DOHH2 (cell line): ENCODE measurements around the gene RGS7.

ENCODE experiments used
- H3F3A ChIP-seq: fragments of 200-600 bp; sonication (generic), shearing (Covaris generic); 2 replicates; pipeline ENCODE4 v1.6.0; 2016; ENCODE audit warnings: antibody characterized with exemption, mild to moderate bottlenecking; ENCODE audit not compliant: control insufficient read depth, insufficient read depth
- H3K27ac ChIP-seq: fragments of 200-600 bp; sonication (generic); 2 replicates; pipeline ENCODE4 v1.5.1; 2014; ENCODE audit warnings: low read depth, mild to moderate bottlenecking, low read length, moderate library complexity
- H3K27me3 ChIP-seq: fragments of 200-600 bp; sonication (generic); 2 replicates; pipeline ENCODE4 v1.6.1; 2014; ENCODE audit warnings: mild to moderate bottlenecking, low read length, mixed read lengths; ENCODE audit not compliant: control insufficient read depth
- H3K36me3 ChIP-seq: fragments of 200-600 bp; sonication (generic); 2 replicates; pipeline ENCODE4 v1.6.1; 2014; ENCODE audit warnings: mild to moderate bottlenecking, low read length, moderate library complexity, mixed read lengths; ENCODE audit not compliant: control insufficient read depth
- H3K4me1 ChIP-seq: fragments of 200-600 bp; sonication (generic); 2 replicates; pipeline ENCODE4 v1.6.1; 2014; ENCODE audit warnings: mild to moderate bottlenecking, low read length, mixed read lengths; ENCODE audit not compliant: control insufficient read depth
- H3K4me2 ChIP-seq: fragments of 200-600 bp; sonication (generic); 2 replicates; pipeline ENCODE4 v1.6.0; 2014; ENCODE audit warnings: mild to moderate bottlenecking, low read length, moderate library complexity
- H3K4me3 ChIP-seq: fragments of 200-600 bp; sonication (generic); 2 replicates; pipeline ENCODE4 v1.5.1; 2014; ENCODE audit warnings: mild to moderate bottlenecking, low read length, mixed read lengths
- H3K79me2 ChIP-seq: fragments of 200-600 bp; sonication (generic); 2 replicates; pipeline ENCODE4 v1.6.1; 2014; ENCODE audit warnings: mild to moderate bottlenecking, low read length, mixed read lengths; ENCODE audit not compliant: control insufficient read depth
- H3K9me2 ChIP-seq: fragments of 200-600 bp; sonication (generic); replicated peaks from 2 replicates; pipeline ENCODE4 v1.6.1; 2014; ENCODE audit warnings: mild to moderate bottlenecking, low read length, mixed read lengths; ENCODE audit not compliant: control insufficient read depth
- H3K9me3 ChIP-seq: fragments of 200-600 bp; sonication (generic); 2 replicates; pipeline ENCODE4 v1.6.1; 2014; ENCODE audit warnings: antibody characterized with exemption, low read length, mixed read lengths; ENCODE audit not compliant: control insufficient read depth, insufficient read depth
- H4K20me1 ChIP-seq: fragments of 200-600 bp; sonication (generic); 2 replicates; pipeline ENCODE4 v1.6.0; 2014; ENCODE audit warnings: low read depth, mild to moderate bottlenecking, antibody characterized with exemption, low read length, moderate library complexity; ENCODE audit not compliant: control insufficient read depth, insufficient read depth
- CTCF ChIP-seq: fragments of 200-600 bp; sonication (generic); IDR thresholded peaks from one replicate; pipeline ENCODE4 v1.5.1; 2014; ENCODE audit warnings: antibody characterized with exemption, mild to moderate bottlenecking, low read depth, low read length; ENCODE audit not compliant: poor library complexity, severe bottlenecking
- EZH2phosphoT487 ChIP-seq: fragments of 200-600 bp; sonication (generic); IDR thresholded peaks from 2 replicates; pipeline ENCODE4 v1.6.1; 2017; ENCODE audit warnings: borderline replicate concordance, mild to moderate bottlenecking, antibody characterized with exemption, low read length, moderate library complexity, mixed read lengths

The RGS7 gene

GRCh38 chr1:241131636-241132194 lies 225.3 kb downstream of the RGS7 start:
- no peak overlapping the region for H3K27ac ChIP-seq
- TF ChIP-seq CTCF (no peak), EZH2phosphoT487 (no peak)

GRCh38 chr1:241130881-241131280 lies 226.1 kb downstream of the RGS7 start:
- H3K4me1 ChIP-seq: no peaks in the 10 kb centered on the region
- no peaks in the 10 kb centered on the region for H3K9me2 ChIP-seq
- no peaks in the 10 kb centered on the region for H3K27me3 ChIP-seq
- H3K27ac ChIP-seq: no peak overlapping the region
- H4K20me1 ChIP-seq: no peaks in the 10 kb centered on the region
- no peaks in the 10 kb centered on the region for H3K36me3 ChIP-seq
- H3K9me3 ChIP-seq: no peaks in the 10 kb centered on the region
- no peak overlapping the region for H3K4me3 ChIP-seq
- H3K4me2 ChIP-seq: no peak overlapping the region
- no peaks in the 10 kb centered on the region for H3K79me2 ChIP-seq
- TF ChIP-seq EZH2phosphoT487: no peak
- TF ChIP-seq CTCF: no peak
- no peaks in the 10 kb centered on the region for H3F3A ChIP-seq

More at GRCh38 chr1:241131636-241132194, 225.3 kb downstream of the RGS7 start:
- Histone ChIP-seq H3K4me1 (no peaks in the 10 kb centered on the region), H3K36me3 (no peaks in the 10 kb centered on the region), H3F3A (no peaks in the 10 kb centered on the region), H4K20me1 (no peaks in the 10 kb centered on the region), H3K9me3 (no peaks in the 10 kb centered on the region), H3K27me3 (no peaks in the 10 kb centered on the region), H3K4me2 (no peak overlapping the region), H3K79me2 (no peaks in the 10 kb centered on the region), H3K4me3 (no peak overlapping the region), H3K9me2 (no peaks in the 10 kb centered on the region)

GRCh38 chr1:241129207-241129960 lies 227.6 kb downstream of the RGS7 start:
- no peaks in the 10 kb centered on the region for H3K4me1 ChIP-seq
- no peaks in the 10 kb centered on the region for H4K20me1 ChIP-seq
- H3K27ac ChIP-seq: no peak overlapping the region
- H3K36me3 ChIP-seq: no peaks in the 10 kb centered on the region
- no peaks in the 10 kb centered on the region for H3K79me2 ChIP-seq
- no peaks in the 10 kb centered on the region for H3K27me3 ChIP-seq
- H3K4me3 ChIP-seq: no peak overlapping the region
- H3K9me2 ChIP-seq: no peaks in the 10 kb centered on the region
- no peak overlapping the region for H3K4me2 ChIP-seq
- H3F3A ChIP-seq: no peaks in the 10 kb centered on the region
- no peak for TF ChIP-seq EZH2phosphoT487
- no peaks in the 10 kb centered on the region for H3K9me3 ChIP-seq

- no peak overlapping the region for H3K27ac ChIP-seq
- no peak overlapping the region for H3K4me3 ChIP-seq
- no peak overlapping the region for H3K4me2 ChIP-seq
- no peak for TF ChIP-seq EZH2phosphoT487
- no peak for TF ChIP-seq CTCF
- H3K4me1 ChIP-seq: no peaks in the 10 kb centered on the region
- no peaks in the 10 kb centered on the region for H3K79me2 ChIP-seq
- no peaks in the 10 kb centered on the region for H3K36me3 ChIP-seq
- H3K9me3 ChIP-seq: no peaks in the 10 kb centered on the region
- no peaks in the 10 kb centered on the region for H3K9me2 ChIP-seq
- no peaks in the 10 kb centered on the region for H3K27me3 ChIP-seq
- H4K20me1 ChIP-seq: no peaks in the 10 kb centered on the region
- H3F3A ChIP-seq: no peaks in the 10 kb centered on the region
These were observed 231.7 kb downstream of the RGS7 start for GRCh38 chr1:241125286-241125685.
